GM19025 (cell line): ENCODE results near the gene DNA2.
"Not testable (repeated sequence)": the region's sequence is repeated elsewhere in the genome, so short reads cannot be mapped to it uniquely, and the experiment has no call there.

Experiments used
- ATAC-seq: cut with Tn5 transposase; IDR thresholded peaks from one replicate; pipeline ENCODE4 v1.9.1; 2021; ENCODE audit warnings: mild to moderate bottlenecking, low read depth, moderate library complexity; ENCODE audit not compliant: unreplicated experiment

The DNA2 gene

GRCh38 chr10:68449698-68450097 is 22.1 kb downstream of the DNA2 start:
- not testable (repeated sequence) for ATAC-seq

- ATAC-seq = no peak
Observed at GRCh38 chr10:68446179-68446578, 25.6 kb downstream of the DNA2 start.

DNA sequence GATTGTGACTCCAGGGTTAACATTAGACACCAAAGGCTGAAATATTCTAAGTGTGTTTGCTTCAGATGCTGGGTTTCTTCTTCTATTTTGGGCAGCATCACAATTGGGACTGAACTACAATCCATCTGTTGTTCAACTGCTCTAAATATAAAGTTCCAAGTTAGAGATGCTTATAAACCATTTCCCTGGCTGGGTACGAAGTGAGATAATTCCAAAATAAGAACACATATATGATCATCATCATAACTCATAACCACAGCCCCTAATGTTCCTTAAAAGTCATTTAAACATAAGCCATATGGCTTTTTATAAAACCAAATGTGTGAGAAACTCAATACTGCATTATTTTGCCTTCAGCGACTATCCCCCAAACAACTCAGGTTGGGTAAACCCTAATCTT is 28.8 kb downstream of the DNA2 start:
- ATAC-seq = no peak

DNA sequence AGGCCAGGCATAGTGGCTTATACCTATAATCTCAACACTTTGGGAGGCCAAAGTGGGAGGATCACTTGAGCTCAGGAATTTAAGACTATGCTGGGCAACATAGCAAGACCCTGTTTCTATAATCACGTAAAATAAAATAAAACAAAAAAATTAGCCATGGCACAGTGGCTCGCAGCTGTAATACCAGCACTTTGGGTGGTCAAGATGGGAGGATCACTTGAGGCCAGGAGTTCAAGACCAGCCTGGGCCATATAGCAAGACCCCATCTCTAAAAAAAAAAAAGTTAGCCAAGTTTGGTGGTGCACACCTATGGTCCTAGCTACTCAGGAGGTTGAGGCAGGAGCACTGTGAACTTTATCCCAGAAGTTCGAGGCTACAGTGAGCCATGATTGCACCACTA is 30.9 kb downstream of the DNA2 start:
- ATAC-seq = no peak

GRCh38 chr10:68435803-68436202 is 36.0 kb downstream of the DNA2 start:
- no peak for ATAC-seq

- no peak for ATAC-seq
Observed at GRCh38 chr10:68434657-68435056, 37.1 kb downstream of the DNA2 start.

DNA sequence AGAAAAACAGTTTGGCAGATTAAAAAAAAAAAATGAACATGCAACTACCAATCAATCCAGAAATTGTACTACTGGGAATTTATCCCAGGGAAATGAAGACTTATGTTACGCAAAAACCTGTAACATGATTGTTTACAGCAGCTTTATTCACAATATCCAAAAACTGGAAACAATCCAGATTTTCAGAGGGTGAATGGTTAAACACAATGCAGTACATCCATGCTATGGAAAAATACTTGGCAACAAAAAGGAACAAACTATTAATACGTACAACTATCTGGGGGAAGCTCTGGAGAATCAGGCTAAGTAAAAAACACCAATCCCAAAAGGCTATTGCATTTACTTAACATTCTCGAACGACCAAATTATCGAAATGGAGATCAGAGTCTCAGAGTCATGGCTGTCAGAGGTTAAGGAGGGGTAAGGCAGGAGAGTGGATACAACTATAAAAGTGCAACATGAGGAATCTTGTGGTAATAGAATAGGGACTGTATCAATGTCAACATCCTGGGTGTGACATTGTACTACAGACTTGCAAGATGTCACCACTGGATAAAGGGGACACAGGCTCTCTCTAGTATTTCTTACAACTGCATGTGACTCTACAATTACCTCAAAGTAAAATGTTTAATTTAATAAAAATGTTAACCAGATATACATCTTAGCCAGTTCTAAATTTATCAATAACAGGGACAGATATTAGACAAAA is 43.2 kb downstream of the DNA2 start:
- ATAC-seq = no peak

- ATAC-seq = no peak
Observed at GRCh38 chr10:68424454-68425014, 47.2 kb downstream of the DNA2 start.

- no peak for ATAC-seq
Observed at GRCh38 chr10:68423522-68423921, 48.3 kb downstream of the DNA2 start.

DNA sequence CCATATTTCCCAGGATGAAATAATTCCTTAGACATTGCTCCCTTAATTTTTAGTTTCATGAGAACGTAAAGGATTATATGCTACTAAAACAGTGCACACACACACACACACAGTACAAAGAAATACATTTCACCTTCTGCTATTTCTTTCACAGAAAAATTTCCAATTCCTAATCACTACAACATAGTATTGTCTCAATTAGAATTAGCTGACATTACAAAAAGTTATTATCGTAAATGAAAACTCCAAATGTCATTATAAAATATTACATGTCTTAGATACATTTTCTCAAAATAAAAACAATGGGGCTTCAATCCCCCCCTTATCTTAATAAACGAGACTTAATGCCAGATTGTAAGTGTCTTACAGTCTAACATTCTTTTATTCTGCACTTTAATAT is 52.4 kb downstream of the DNA2 start:
- ATAC-seq = no peak

- ATAC-seq = no peak
Observed at GRCh38 chr10:68408898-68409518, 62.8 kb downstream of the DNA2 start.

DNA sequence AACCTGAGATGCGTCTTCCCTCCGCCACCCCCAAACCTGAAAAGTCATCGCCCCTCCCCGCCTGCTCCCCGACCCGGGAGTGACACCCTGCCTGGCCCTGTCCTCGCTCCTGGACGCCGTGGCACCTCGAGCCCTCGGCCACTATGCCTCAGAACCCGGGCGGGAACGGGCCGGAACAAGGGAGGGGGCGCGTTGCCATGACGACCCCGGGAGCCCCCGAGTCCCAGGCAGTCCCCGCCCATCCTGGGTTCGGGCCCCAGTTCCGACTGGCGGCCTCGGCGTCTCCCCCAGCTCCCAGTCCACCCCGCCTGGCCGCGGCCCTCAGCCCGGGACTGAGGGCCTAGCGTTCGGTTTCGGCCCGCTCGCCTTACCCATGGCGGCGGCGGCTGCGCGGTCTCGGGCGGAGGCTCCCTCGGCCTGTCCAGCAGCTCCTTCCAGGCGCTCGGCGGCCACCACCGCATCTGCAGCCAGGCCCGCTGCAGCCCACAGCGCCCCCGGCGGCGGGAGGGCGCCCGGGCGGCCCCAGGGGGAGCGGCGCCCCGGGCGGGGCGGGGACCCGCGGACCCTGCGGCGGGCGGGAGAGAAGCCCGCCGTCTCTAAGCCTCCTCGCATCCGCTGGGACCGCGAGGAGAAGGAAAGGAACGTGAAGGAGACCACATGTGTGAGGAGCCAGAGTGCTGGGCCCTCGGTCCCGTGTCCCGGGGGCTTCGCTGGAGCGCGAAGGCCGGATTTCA is 64.8 kb downstream of the DNA2 start, which contains the start of gene RUFY2:
Gene RUFY2 (minus strand): TSS at position 463 of the 734 bp plus-strand sequence. CDS start 88 bp downstream, at position 375.
- ATAC-seq = peak; percentile 96

GRCh38 chr10:68406111-68406814 is 65.5 kb downstream of the DNA2 start:
- ATAC-seq = peak; percentile 20

- ATAC-seq = no peak
Observed at GRCh38 chr10:68403701-68404100, 68.1 kb downstream of the DNA2 start.

DNA sequence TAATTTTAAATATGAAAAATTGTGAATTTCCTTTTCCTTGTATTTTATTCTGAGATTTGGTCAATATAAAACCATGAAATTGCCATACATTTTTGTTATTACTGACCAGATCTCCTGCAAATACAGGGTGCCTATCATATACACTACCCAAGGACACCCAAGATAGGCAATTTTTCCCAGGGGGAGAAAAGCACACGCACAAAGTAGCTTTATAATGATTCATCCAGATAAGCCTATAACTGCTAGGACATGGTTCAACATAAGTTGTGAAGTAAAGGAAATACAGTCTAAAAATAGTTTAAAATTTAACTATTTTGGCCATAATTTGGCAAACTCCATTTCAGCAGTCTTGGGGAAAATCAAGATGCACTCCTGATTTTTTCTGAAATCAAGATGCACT is 69.5 kb downstream of the DNA2 start:
- no peak for ATAC-seq

DNA sequence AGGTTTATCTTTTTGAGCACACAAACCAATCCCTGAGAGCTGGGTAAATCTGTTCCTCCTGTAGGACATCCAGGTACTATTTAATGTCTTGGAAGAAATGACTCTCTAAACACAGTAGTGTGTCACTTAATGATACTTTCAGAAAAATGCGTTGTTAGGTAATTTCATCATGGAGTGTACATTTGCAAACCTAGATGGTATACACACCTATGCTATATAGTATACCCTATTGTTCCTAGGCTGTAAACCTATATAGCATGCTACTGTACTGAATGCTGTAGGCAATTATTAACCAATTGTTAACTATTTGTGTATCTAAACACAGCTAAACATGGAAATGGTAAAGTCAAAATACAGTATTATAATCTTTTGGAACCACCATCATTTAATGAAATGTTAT is 74.8 kb downstream of the DNA2 start:
- no peak for ATAC-seq

DNA sequence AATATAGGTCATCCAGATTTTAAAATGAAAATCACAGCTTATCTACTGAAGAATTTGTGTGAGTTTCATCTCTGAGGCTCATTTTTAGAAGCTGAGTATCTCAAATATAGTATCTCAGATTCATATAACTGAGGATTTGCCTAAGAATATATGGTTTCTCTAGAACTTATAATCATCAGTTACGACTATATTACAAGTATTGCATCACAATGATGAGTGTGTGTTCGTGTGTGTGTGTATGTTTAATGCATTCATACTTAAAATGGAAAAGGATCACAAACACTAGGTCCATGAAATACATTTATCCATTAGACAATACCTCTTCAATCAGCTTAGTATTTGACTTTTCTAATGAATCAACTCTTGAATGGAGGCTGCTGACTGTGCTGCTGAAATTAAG is 86.0 kb downstream of the DNA2 start:
- ATAC-seq = no peak

- ATAC-seq = no peak
Observed at GRCh38 chr10:68371604-68372003, 100.2 kb downstream of the DNA2 start.

DNA sequence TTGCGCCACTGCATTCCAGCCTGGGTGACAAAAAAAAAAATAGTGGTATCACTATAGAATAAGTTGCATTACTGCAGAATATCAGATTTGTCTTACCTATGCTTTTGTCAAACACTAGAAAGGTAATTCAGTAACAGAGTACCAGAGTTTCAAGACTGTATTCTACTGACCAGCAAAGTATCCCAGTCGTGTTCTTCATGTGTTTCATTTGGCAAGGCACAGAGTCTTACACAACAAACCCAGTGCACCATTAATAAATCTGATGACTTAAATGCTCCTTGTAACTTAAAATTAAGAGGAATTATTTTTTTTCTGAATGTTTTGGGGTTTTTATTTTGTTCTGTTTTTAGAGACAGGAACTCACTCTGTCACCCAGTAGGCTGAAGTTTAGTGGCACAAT is 104.7 kb downstream of the DNA2 start:
- no peak for ATAC-seq

- ATAC-seq = no peak
Observed at GRCh38 chr10:68366600-68366999, 105.2 kb downstream of the DNA2 start.

DNA sequence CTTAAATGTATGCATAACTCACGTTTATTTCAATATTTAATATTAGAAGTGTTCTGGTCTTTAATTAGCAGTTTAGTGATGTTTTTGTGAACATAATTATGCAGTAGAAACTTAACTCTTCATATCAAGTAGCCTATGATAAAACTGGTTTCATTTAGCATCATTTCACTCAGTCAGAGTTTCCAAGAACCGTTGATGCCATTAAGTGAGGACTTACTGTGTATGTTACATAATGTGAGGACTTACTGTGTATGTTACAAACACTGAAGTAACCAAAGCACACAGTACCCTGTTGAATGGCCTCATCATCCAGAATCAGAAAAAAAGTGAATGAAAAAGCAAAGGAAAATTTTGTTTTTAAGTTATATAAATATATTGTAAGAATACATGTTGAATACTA is 106.2 kb downstream of the DNA2 start:
- no peak for ATAC-seq
